ENCODE measurements around the gene HES5. TPM values are rescaled to one million over a fixed set of nuclear protein-coding genes. Genes with fewer than 3 reads are reported as not detected.
A peak's percentile ranks its signal among the peaks of the same experiment; 100 is the strongest.

Gene HES5
- polyA plus RNA-seq, 1 donor from 2014 or later, result 0.81 TPM

- no peaks in the 10 kb centered on the region for H4K20me1 ChIP-seq (ENCODE audit: insufficient read depth)
- H3K9me2 ChIP-seq (ENCODE audit: insufficient read depth, low read length), result no peaks in the 10 kb centered on the region
- peak overlapping the region; percentile 5 for H3K9ac ChIP-seq (ENCODE audit: low read length)
- TF ChIP-seq CTCF (IDR thresholded peaks at IDR 0.05; ENCODE audit: poor library complexity, severe bottlenecking), result no peak
- no peak for TF ChIP-seq TAF1 (IDR thresholded peaks at IDR 0.05; ENCODE audit: low read depth)
- TF ChIP-seq MXI1 (conservative IDR thresholded peaks at IDR 0.05; ENCODE audit: poor library complexity, severe bottlenecking), result no peak
- no peaks in the 10 kb centered on the region for H3K36me3 ChIP-seq (ENCODE audit: insufficient read depth, low read length)
- peaks cover 2% of the 10 kb centered on the region for H3F3A ChIP-seq (ENCODE audit: insufficient read depth, low read length, poor library complexity, severe bottlenecking)
- peak overlapping the region; percentile 41 for H3K4me3 ChIP-seq (ENCODE audit: low read length)
- H3K9me3 ChIP-seq (ENCODE audit: low read length), result no peaks in the 10 kb centered on the region
- no peak overlapping the region for H3K27ac ChIP-seq (ENCODE audit: low read length)
- no peak overlapping the region for H2AFZ ChIP-seq (ENCODE audit: low read depth, low read length)
- no peak overlapping the region for H3K4me2 ChIP-seq (ENCODE audit: low read length)
- no peaks in the 10 kb centered on the region for H3K27me3 ChIP-seq (ENCODE audit: insufficient read depth, low read depth, low read length)
- H3K79me2 ChIP-seq (replicated peaks; ENCODE audit: insufficient read depth, low read length), result no peaks in the 10 kb centered on the region
Observed at GRCh38 chr1:2546515-2547209, 16.6 kb upstream of the HES5 start.

- Histone ChIP-seq H3K4me2 (ENCODE audit: low read length) (no peak overlapping the region), H3K4me3 (ENCODE audit: low read length) (peak overlapping the region; percentile 41), H3K27me3 (ENCODE audit: insufficient read depth, low read depth, low read length) (no peaks in the 10 kb centered on the region), H3K27ac (ENCODE audit: low read length) (no peak overlapping the region), H3K36me3 (ENCODE audit: insufficient read depth, low read length) (no peaks in the 10 kb centered on the region), H2AFZ (ENCODE audit: low read depth, low read length) (no peak overlapping the region), H3K9me2 (ENCODE audit: insufficient read depth, low read length) (no peaks in the 10 kb centered on the region), H3K79me2 (replicated peaks; ENCODE audit: insufficient read depth, low read length) (no peaks in the 10 kb centered on the region), H3K9ac (ENCODE audit: low read length) (no peak overlapping the region), H3K9me3 (ENCODE audit: low read length) (no peaks in the 10 kb centered on the region), H4K20me1 (ENCODE audit: insufficient read depth) (no peaks in the 10 kb centered on the region), H3F3A (ENCODE audit: insufficient read depth, low read length, poor library complexity, severe bottlenecking) (peaks cover 2% of the 10 kb centered on the region)
- TF ChIP-seq REST (IDR thresholded peaks at IDR 0.05; ENCODE audit: borderline replicate concordance) (no peak), SMC3 (conservative IDR thresholded peaks at IDR 0.05; ENCODE audit: poor library complexity) (no peak), RAD21 (conservative IDR thresholded peaks at IDR 0.05) (no peak), POLR2AphosphoS5 (IDR thresholded peaks at IDR 0.05) (no peak), TAF1 (IDR thresholded peaks at IDR 0.05; ENCODE audit: low read depth) (no peak), EP300 (conservative IDR thresholded peaks at IDR 0.05; ENCODE audit: poor library complexity, severe bottlenecking) (no peak), CTCF (IDR thresholded peaks at IDR 0.05; ENCODE audit: poor library complexity, severe bottlenecking) (no peak)
Observed at GRCh38 chr1:2545754-2546514, 15.9 kb upstream of the HES5 start.
